NT2/D1 (cell line): Measurements from ENCODE around the gene TMEM116.
"Not testable (repeated sequence)": the region's sequence is repeated elsewhere in the genome, so short reads cannot be mapped to it uniquely, and the experiment has no call there.

ENCODE experiments used
- DNase-seq: peaks from one replicate; pipeline ENCODE4 v3.0.0-alpha.2; 2011; ENCODE audit warnings: low read depth, low spot score
- H3K27me3 ChIP-seq: 2 replicates; pipeline ENCODE4 v1.6.0; 2011; ENCODE audit warnings: mild to moderate bottlenecking; ENCODE audit not compliant: insufficient read length, insufficient read depth
- H3K36me3 ChIP-seq: 2 replicates; pipeline ENCODE4 v1.6.1; 2011; ENCODE audit warnings: mild to moderate bottlenecking, low read length, mixed read lengths; ENCODE audit not compliant: insufficient read depth, insufficient read length
- H3K4me1 ChIP-seq: 2 replicates; pipeline ENCODE4 v1.5.1; 2011; ENCODE audit not compliant: insufficient read depth, insufficient read length
- H3K4me3 ChIP-seq: 2 replicates; pipeline ENCODE4 v1.5.1; 2011; ENCODE audit warnings: low read depth; ENCODE audit not compliant: insufficient read length
- H3K9ac ChIP-seq: 2 replicates; pipeline ENCODE4 v1.6.0; 2011; ENCODE audit warnings: low read depth; ENCODE audit not compliant: insufficient read length
- H3K9me3 ChIP-seq: 2 replicates; pipeline ENCODE4 v1.5.1; 2011; ENCODE audit warnings: mild to moderate bottlenecking, low read length; ENCODE audit not compliant: insufficient read depth
- SUZ12 ChIP-seq: IDR thresholded peaks from 2 replicates; pipeline ENCODE4 v1.6.1; 2011; ENCODE audit not compliant: insufficient read length, insufficient read depth; ENCODE audit errors: extremely low read depth
- YY1 ChIP-seq: IDR thresholded peaks from 2 replicates; pipeline ENCODE4 v1.6.1; 2011; ENCODE audit not compliant: insufficient read length, insufficient read depth
- ZNF274 ChIP-seq: IDR thresholded peaks from 2 replicates; pipeline ENCODE4 v1.6.1; 2011; ENCODE audit warnings: mild to moderate bottlenecking, low read depth, low read length

TMEM116 gene

GRCh38 chr12:111964935-111965334 is 48.0 kb downstream of the TMEM116 start:
- no peak for DNase-seq
- no peaks in the 10 kb centered on the region for H3K4me1 ChIP-seq
- no peak for TF ChIP-seq SUZ12
- TF ChIP-seq YY1: no peak
- TF ChIP-seq ZNF274: no peak
- no peaks in the 10 kb centered on the region for H3K27me3 ChIP-seq
- no peaks in the 10 kb centered on the region for H3K36me3 ChIP-seq
- H3K9ac ChIP-seq: no peak overlapping the region
- H3K4me3 ChIP-seq: no peak overlapping the region
- H3K9me3 ChIP-seq: peaks cover 1% of the 10 kb centered on the region; the same call in 1 of the 2 replicates

- H3K9me3 ChIP-seq: peaks cover 23% of the 10 kb centered on the region
- H3K36me3 ChIP-seq, DNase-seq, H3K27me3 ChIP-seq, H3K4me3 ChIP-seq, H3K4me1 ChIP-seq, H3K9ac ChIP-seq: not testable (repeated sequence)
Measured at GRCh38 chr12:111959518-111959917, 53.4 kb downstream of the TMEM116 start.

DNA sequence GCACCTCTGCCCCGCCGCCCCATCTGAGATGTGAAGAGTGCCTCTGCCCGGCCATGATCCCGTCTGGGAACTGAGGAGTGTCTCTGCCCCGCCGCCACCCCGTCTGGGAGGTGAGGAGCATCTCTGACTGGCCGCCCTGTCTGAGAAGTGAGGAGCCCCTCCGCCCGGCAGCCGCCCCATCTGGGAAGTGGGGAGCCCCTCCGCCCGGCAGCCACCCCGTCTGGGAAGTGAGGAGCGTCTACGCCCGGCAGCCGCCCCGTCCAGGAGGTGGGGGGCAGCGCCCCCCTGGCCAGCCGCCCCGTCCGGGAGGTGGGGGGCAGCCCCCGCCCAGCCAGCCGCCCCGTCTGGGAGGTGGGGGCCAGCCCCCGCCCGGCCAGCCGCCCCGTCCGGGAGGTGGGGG is 55.7 kb downstream of the TMEM116 start:
- not testable (repeated sequence) for H3K36me3 ChIP-seq, DNase-seq, H3K4me1 ChIP-seq, H3K27me3 ChIP-seq, H3K4me3 ChIP-seq, H3K9ac ChIP-seq
- peaks cover 34% of the 10 kb centered on the region for H3K9me3 ChIP-seq

DNA sequence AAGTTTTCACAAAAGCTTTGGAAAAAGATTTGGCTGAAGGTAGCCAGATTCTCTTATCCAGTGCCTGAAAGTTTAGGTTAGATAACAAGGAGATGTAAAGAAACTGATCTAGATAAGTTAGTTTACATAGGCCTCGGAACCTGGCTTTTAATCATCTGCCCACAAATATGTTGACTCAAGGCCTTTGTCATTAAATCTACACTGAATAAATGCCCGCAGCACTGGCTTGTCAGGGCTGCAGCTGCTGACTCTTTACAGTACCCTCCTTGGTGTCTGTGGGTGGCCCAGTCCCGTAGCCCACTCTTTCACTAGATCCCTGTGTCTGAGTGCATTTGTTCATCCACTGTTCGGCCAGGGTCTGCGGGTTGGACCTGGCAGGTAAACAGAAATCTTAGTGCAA is 58.0 kb downstream of the TMEM116 start:
- Histone ChIP-seq H3K4me1 (no peaks in the 10 kb centered on the region), H3K9ac (no peak overlapping the region), H3K4me3 (no peak overlapping the region), H3K27me3 (no peaks in the 10 kb centered on the region), H3K9me3 (peaks cover 34% of the 10 kb centered on the region), H3K36me3 (no peaks in the 10 kb centered on the region)
- DNase-seq: no peak
- no peak for TF ChIP-seq SUZ12
- no peak for TF ChIP-seq YY1
- TF ChIP-seq ZNF274: no peak

DNA sequence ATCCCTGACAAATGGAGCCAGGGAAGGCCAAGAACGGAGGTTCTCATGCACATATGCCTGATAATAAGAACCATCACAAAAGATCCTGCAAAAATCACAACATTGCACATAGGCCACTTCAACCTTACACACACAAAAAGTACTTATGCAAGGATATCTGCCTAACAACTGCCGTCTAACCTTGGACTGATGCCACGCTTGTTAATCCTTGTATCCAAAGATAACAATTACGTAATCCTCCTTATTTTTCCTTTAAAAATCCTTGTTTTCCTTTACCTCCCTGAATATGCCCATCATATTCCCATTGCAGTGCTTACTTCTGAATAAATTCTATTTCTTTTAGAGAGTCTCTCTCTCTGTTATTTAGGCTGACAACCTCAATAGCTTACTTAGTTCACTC is 59.5 kb downstream of the TMEM116 start:
- no peak for DNase-seq
- TF ChIP-seq ZNF274 (no peak), SUZ12 (no peak), YY1 (no peak)
- no peaks in the 10 kb centered on the region for H3K27me3 ChIP-seq

DNA sequence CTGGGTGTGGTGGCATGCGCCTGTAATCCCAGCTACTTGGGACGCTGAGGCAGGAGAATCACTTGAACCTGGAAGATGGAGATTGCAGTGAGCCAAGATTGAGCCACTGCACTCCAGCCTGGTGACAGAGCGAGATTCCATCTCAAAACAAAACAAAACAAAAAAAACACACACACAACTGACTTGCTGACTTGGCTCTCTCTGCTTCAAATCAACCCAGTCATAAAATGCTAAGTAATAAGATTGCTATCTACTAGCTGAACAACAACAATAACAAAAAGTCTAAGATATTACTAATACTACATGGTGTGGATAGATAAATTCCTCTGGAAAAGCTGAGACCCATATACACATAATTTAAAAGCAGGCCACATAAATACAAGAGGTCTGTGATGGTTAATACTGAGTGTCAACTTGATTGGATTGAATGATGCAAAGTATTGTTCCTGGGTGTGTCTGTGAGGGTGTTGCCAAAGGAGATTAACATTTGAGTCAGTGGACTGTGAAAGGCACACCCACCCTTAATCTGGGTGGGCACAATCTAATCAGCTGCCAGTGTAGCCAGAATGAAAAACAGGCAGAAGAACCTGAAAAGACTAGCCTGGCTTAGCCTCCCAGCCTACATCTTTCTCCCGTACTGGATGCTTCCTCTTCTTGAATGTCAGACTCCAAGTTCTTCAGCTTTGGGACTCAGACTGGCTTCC is 60.7 kb downstream of the TMEM116 start:
- not testable (repeated sequence) for H3K27me3 ChIP-seq, H3K4me1 ChIP-seq, DNase-seq, H3K4me3 ChIP-seq, H3K36me3 ChIP-seq, H3K9ac ChIP-seq
- H3K9me3 ChIP-seq: peaks cover 34% of the 10 kb centered on the region

More for the DNA sequence above, 59.5 kb downstream of the TMEM116 start:
- H3K9ac ChIP-seq: no peak overlapping the region
- no peak overlapping the region for H3K4me3 ChIP-seq
- H3K36me3 ChIP-seq: no peaks in the 10 kb centered on the region
- H3K4me1 ChIP-seq: no peaks in the 10 kb centered on the region
- peaks cover 34% of the 10 kb centered on the region for H3K9me3 ChIP-seq

DNA sequence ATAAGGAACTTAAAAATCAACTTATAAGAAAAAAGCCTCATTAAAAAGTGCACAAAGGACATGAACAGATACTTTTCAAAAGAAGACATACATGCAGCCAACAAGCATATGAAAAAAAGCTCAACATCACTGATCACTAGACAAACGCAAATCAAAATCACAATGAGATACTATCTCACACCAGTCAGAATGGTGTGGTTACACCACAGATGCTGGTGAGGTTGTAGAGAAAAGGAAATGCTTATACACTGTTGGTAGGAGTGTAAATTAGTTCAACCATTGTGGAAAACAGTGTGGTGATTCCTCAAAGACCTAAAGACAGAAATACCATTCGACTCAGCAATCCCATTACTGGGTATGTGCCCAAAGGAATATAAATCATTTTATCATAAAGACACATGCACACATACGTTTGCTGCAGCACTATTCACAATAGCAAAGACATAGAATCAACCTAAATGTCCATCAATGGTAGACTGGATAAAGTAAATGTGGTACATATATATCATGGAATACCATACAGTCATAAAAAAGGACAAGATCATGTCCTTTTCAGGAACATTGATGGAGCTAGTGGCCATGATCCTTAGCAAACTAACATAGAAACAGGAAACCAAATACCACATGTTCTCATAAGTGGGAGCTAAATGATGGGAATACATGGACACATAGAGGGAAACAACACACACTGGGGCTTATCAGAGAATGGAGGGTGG is 61.8 kb downstream of the TMEM116 start:
- H3K4me1 ChIP-seq, H3K36me3 ChIP-seq, H3K9ac ChIP-seq, DNase-seq, H3K4me3 ChIP-seq, H3K27me3 ChIP-seq: not testable (repeated sequence)
- peaks cover 27% of the 10 kb centered on the region for H3K9me3 ChIP-seq

- no peak overlapping the region for H3K4me3 ChIP-seq
- no peak for DNase-seq
- no peak for TF ChIP-seq SUZ12
- H3K4me1 ChIP-seq: no peaks in the 10 kb centered on the region
- no peaks in the 10 kb centered on the region for H3K36me3 ChIP-seq
- H3K9me3 ChIP-seq: no peaks in the 10 kb centered on the region
- H3K27me3 ChIP-seq: no peaks in the 10 kb centered on the region
- no peak overlapping the region for H3K9ac ChIP-seq
Measured at GRCh38 chr12:111943929-111944328, 69.0 kb downstream of the TMEM116 start.
